ENCODE results near the gene DCUN1D4. TPM values are rescaled to one million over a fixed set of nuclear protein-coding genes. Genes with fewer than 3 reads are reported as not detected.

The DCUN1D4 gene
- total RNA-seq, 4 donors from 2014 or later: 38.2 to 109 (median 88.1) TPM

DNA sequence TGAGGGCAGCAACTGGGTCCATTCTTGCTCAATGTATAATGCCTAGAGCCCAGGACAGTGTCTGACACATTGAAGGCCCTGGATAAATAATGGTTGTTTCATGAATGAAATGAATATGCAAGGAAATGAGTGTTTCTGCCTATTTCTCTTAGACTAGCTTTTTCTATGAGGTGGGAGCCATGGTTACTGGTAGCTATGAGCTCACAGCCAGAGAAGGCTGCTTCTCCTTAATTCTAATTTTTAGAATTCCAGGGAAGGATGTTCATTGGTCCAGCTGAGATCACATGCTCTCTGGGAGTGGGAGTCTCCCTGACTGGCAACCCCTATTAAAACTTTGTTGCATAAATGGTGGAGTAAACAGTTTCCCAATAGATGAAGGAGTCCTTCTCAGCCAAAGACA is 9.7 kb upstream of the DCUN1D4 start:
- H3K4me3 ChIP-seq: no peak overlapping the region
- TF ChIP-seq POLR2A (IDR thresholded peaks at IDR 0.05): no peak
- H3K27me3 ChIP-seq: no peaks in the 10 kb centered on the region
- H3K27ac ChIP-seq: no peak overlapping the region
- intact Hi-C loops (cut with DNase I; ENCODE audit: low total_unique reads): no loop called here
- no peaks in the 10 kb centered on the region for H3K4me1 ChIP-seq
- no peaks in the 10 kb centered on the region for H3K36me3 ChIP-seq
- no peak for DNase-seq
- no peaks in the 10 kb centered on the region for H3K9me3 ChIP-seq

DNA sequence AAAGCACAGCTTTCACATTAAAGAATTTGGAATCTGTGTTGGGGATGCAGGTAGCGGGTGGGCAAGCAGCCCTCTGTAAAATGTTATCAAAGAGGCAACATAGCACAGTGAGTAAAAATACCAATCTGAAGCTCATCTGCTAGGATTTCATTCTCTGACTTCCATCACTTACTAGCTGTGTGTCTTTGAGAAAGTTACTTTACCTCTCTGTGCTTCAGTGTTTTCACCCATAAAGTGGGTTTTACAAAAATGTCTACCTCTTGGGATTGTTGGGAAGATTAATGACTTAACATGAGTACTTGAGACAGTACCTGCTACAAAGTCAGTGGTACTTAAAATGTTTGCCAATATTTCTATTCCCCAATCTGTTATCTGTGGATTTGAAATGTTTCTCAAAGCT is 7.9 kb upstream of the DCUN1D4 start:
- DNase-seq: no peak
- no peaks in the 10 kb centered on the region for H3K4me1 ChIP-seq
- TF ChIP-seq, protein P1, sequence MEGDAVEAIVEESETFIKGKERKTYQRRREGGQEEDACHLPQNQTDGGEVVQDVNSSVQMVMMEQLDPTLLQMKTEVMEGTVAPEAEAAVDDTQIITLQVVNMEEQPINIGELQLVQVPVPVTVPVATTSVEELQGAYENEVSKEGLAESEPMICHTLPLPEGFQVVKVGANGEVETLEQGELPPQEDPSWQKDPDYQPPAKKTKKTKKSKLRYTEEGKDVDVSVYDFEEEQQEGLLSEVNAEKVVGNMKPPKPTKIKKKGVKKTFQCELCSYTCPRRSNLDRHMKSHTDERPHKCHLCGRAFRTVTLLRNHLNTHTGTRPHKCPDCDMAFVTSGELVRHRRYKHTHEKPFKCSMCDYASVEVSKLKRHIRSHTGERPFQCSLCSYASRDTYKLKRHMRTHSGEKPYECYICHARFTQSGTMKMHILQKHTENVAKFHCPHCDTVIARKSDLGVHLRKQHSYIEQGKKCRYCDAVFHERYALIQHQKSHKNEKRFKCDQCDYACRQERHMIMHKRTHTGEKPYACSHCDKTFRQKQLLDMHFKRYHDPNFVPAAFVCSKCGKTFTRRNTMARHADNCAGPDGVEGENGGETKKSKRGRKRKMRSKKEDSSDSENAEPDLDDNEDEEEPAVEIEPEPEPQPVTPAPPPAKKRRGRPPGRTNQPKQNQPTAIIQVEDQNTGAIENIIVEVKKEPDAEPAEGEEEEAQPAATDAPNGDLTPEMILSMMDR (IDR thresholded peaks at IDR 0.05): no peak
- no peak for TF ChIP-seq POLR2A (IDR thresholded peaks at IDR 0.05)
- intact Hi-C loops (cut with DNase I; ENCODE audit: low total_unique reads): no loop called here
- H3K4me3 ChIP-seq: no peak overlapping the region
- no peaks in the 10 kb centered on the region for H3K36me3 ChIP-seq
- no peaks in the 10 kb centered on the region for H3K27me3 ChIP-seq
- H3K27ac ChIP-seq: no peak overlapping the region
- no peaks in the 10 kb centered on the region for H3K9me3 ChIP-seq

DNA sequence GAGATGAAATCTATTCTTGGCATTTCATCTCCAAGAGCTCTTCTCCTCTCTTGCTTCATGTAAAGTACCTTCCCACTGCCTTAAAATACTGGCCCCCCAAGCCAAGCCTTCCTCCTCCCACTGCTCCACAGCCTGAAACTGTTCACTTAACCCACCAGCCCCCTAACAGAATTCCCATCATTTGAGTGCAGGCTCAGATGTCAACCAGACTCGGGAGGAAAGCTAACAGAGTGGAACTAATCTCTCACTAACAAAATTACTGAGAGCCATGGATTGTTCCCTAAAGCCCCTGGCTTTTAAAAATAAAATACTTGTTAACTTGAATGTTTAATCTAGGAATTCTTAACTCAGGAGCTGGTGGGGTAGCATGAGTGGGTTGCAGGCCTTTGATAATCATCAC is 7.1 kb upstream of the DCUN1D4 start:
- intact Hi-C loops (cut with DNase I; ENCODE audit: low total_unique reads): no loop called here
- Histone ChIP-seq H3K9me3 (no peaks in the 10 kb centered on the region), H3K4me1 (no peaks in the 10 kb centered on the region), H3K27me3 (no peaks in the 10 kb centered on the region), H3K27ac (no peak overlapping the region), H3K36me3 (no peaks in the 10 kb centered on the region), H3K4me3 (no peak overlapping the region)
- DNase-seq: no peak
- TF ChIP-seq, protein P1 (IDR thresholded peaks at IDR 0.05): no peak
- no peak for TF ChIP-seq POLR2A (IDR thresholded peaks at IDR 0.05)

DNA sequence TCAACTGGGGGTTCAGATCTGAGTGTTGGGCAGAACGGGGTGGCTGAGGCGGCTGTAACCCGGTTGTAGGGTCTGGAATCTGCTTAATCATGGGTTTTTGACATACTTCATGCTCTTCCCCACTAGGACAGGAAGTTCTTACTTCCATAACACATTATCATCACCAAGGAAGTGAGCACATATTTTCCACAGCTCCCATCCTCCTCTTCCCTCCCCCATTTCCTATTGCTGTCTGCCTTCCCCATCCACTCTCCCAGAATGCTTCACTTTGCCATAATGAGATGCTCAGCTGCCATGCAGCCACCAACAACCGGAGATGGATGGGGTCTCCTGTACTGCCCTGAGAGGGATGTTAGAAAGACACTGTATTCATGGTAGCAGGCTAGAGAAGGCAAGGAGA is 6.4 kb upstream of the DCUN1D4 start:
- Histone ChIP-seq H3K4me3 (no peak overlapping the region), H3K27me3 (no peaks in the 10 kb centered on the region), H3K4me1 (no peaks in the 10 kb centered on the region), H3K27ac (no peak overlapping the region), H3K36me3 (no peaks in the 10 kb centered on the region), H3K9me3 (no peaks in the 10 kb centered on the region)
- TF ChIP-seq POLR2A (IDR thresholded peaks at IDR 0.05): no peak
- TF ChIP-seq, protein P1 (IDR thresholded peaks at IDR 0.05): no peak
- intact Hi-C loops (cut with DNase I; ENCODE audit: low total_unique reads): no loop called here
- no peak for DNase-seq

DNA sequence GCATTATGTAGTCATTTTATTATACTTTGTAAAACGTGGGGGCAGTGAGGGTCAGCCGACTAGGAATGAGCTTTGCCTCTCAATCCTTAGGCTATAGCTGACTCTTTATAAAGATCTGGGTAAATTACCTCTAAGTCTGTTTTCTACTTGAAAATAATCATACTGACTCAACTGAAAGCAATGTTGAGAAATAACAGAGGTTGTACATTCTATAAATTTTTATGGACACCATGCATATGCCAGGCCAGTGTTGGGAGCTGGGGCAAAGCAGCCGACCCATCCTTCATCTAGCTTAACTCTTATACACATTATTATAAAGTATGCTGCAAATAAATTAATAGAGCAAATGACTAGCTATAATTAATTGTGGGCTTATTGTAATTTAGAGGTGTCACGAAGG is 2.2 kb upstream of the DCUN1D4 start:
- no peak for DNase-seq
- H3K9me3 ChIP-seq: no peaks in the 10 kb centered on the region
- H3K27ac ChIP-seq: no peak overlapping the region
- TF ChIP-seq, protein P1 (IDR thresholded peaks at IDR 0.05): no peak
- TF ChIP-seq POLR2A (IDR thresholded peaks at IDR 0.05): no peak
- H3K36me3 ChIP-seq: no peaks in the 10 kb centered on the region
- H3K4me1 ChIP-seq: no peaks in the 10 kb centered on the region
- no peak overlapping the region for H3K4me3 ChIP-seq
- H3K27me3 ChIP-seq: no peaks in the 10 kb centered on the region
- intact Hi-C loops (cut with DNase I; ENCODE audit: low total_unique reads): no loop called here

DNA sequence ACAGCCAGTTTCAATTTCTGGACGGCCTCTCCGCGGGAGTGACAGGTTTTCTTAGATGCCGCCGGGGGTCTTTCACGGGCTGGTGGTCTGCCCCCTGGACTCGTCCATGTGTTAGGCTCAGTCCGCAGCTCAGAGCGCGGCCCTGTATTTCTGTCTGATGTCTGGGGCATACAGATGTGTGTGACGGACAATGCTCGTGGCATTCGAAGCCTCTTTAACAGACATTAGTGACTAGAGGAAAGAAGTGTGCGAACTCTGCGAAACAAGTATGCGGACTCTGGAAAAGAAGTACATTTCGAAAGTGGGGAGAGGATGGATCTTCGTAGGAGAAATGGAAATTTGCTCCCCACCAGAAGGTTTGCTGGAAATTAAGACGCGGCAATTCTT is 793 bp upstream of the DCUN1D4 start:
- Histone ChIP-seq H3K4me3 (peak overlapping the region; percentile 81 to 98), H3K27ac (peak overlapping the region; percentile 68 to 83), H3K27me3 (no peaks in the 10 kb centered on the region), H3K36me3 (no peaks in the 10 kb centered on the region), H3K4me1 (no peaks in the 10 kb centered on the region), H3K9me3 (no peaks in the 10 kb centered on the region)
- intact Hi-C loops (cut with DNase I; ENCODE audit: low total_unique reads): no loop called here
- no peak for TF ChIP-seq POLR2A (IDR thresholded peaks at IDR 0.05)
- TF ChIP-seq, protein P1 (IDR thresholded peaks at IDR 0.05): no peak
- peak; percentile 27 to 29 for DNase-seq
